HEK293 (cell line): ENCODE data around the gene BATF3.

Experiments
- CTCF ChIA-PET: fragments of 350-600 bp; formaldehyde crosslinking; extraction: SDS; loops from one replicate; lab custom pipeline; 2021; ENCODE audit warnings: antibody characterized with exemption; lab: Yijun Ruan, JAX
- POLR2A ChIA-PET: fragments of 300-600 bp; formaldehyde crosslinking; extraction: SDS; loops from one replicate; lab custom pipeline; 2020; ENCODE audit warnings: antibody characterized with exemption, inconsistent platforms; lab: Yijun Ruan, JAX
- H3K27ac ChIP-seq: fragments of 200-500 bp; sonication (Bioruptor generic); 2 replicates; pipeline ENCODE4 v1.5.1; 2014; ENCODE audit warnings: low read depth, low read length, control low read depth, inconsistent platforms; ENCODE audit errors: extremely low read depth
- H3K36me3 ChIP-seq, 2 experiments: fragments of 200-500 bp in 1 of 2; sonication (Bioruptor generic) in 1 of 2; 1 replicate in 1 of 2; 2 replicates in 1 of 2; pipeline ENCODE4 v1.5.1; 2014 to 2017; ENCODE audit warnings: inconsistent platforms in 2 of 2, low read length in 2 of 2; ENCODE audit not compliant: control insufficient read depth in 2 of 2, insufficient read depth in 1 of 2
- H3K4me1 ChIP-seq: fragments of 200-500 bp; sonication (Bioruptor generic); 2 replicates; pipeline ENCODE4 v1.5.1; 2014; ENCODE audit warnings: mild to moderate bottlenecking, low read length, inconsistent platforms; ENCODE audit not compliant: control insufficient read depth, insufficient read depth
- H3K4me3 ChIP-seq: 2 replicates; pipeline ENCODE4 v1.5.1; 2011; ENCODE audit warnings: low read depth, mild to moderate bottlenecking, control low read depth, low read length, moderate library complexity
- H3K9me3 ChIP-seq: fragments of 200-500 bp; sonication (Bioruptor generic); 2 replicates; pipeline ENCODE4 v1.5.1; 2014; ENCODE audit warnings: low read depth, low read length, inconsistent platforms; ENCODE audit not compliant: control insufficient read depth, insufficient read depth
- CTCF ChIP-seq: fragments of 450-650 bp; formaldehyde crosslinking; IDR thresholded peaks from 2 replicates; pipeline ENCODE4 v1.5.1; 2016; ENCODE audit warnings: missing biosample characterization, missing genetic modification characterization
- EGR2 ChIP-seq: fragments of 450-650 bp; formaldehyde crosslinking; IDR thresholded peaks from 2 replicates; pipeline ENCODE4 v1.5.1; 2016; ENCODE audit warnings: low read depth, missing biosample characterization, missing genetic modification characterization
- HOXC10 ChIP-seq: sonication (generic); formaldehyde crosslinking; IDR thresholded peaks from 2 replicates; pipeline ENCODE4 v1.8.1; 2023; ENCODE audit warnings: mild to moderate bottlenecking, missing genetic modification reagents
- KLF9 ChIP-seq: fragments of 450-650 bp; formaldehyde crosslinking; IDR thresholded peaks from 2 replicates; pipeline ENCODE4 v1.5.1; 2016; ENCODE audit warnings: missing biosample characterization, missing genetic modification characterization, low read depth
- PRDM10 ChIP-seq: fragments of 450-650 bp; formaldehyde crosslinking; IDR thresholded peaks from 2 replicates; pipeline ENCODE4 v1.5.1; 2016; ENCODE audit warnings: missing biosample characterization, missing genetic modification characterization
- SP2 ChIP-seq: fragments of 450-650 bp; formaldehyde crosslinking; IDR thresholded peaks from 2 replicates; pipeline ENCODE4 v1.5.1; 2016; ENCODE audit warnings: missing biosample characterization, missing genetic modification characterization
- ZBTB11 ChIP-seq: fragments of 450-650 bp; formaldehyde crosslinking; conservative IDR thresholded peaks from 2 replicates; pipeline ENCODE4 v1.5.1; 2016; ENCODE audit warnings: low read depth, missing biosample characterization, missing genetic modification characterization
- ZBTB26 ChIP-seq: fragments of 450-650 bp; formaldehyde crosslinking; optimal IDR thresholded peaks from 2 replicates; pipeline ENCODE3; 2016; ENCODE audit warnings: missing biosample characterization, mild to moderate bottlenecking, missing genetic modification characterization
- ZBTB7A ChIP-seq: fragments of 450-650 bp; formaldehyde crosslinking; IDR thresholded peaks from 2 replicates; pipeline ENCODE4 v1.5.1; 2016; ENCODE audit warnings: low read depth, missing biosample characterization, missing genetic modification characterization
- ZBTB8A ChIP-seq: fragments of 450-650 bp; formaldehyde crosslinking; IDR thresholded peaks from 2 replicates; pipeline ENCODE4 v1.5.1; 2016; ENCODE audit warnings: missing biosample characterization, missing genetic modification characterization
- ZEB2 ChIP-seq: fragments of 450-650 bp; formaldehyde crosslinking; IDR thresholded peaks from 2 replicates; pipeline ENCODE4 v1.5.1; 2016; ENCODE audit warnings: missing biosample characterization, missing genetic modification characterization
- ZFHX2 ChIP-seq: fragments of 450-650 bp; formaldehyde crosslinking; conservative IDR thresholded peaks from 2 replicates; pipeline ENCODE4 v1.5.1; 2016; ENCODE audit warnings: missing biosample characterization, missing genetic modification characterization
- ZNF112 ChIP-seq: fragments of 450-650 bp; formaldehyde crosslinking; IDR thresholded peaks from 2 replicates; pipeline ENCODE4 v1.5.0; 2017; ENCODE audit warnings: missing biosample characterization, missing genetic modification characterization
- ZNF214 ChIP-seq: fragments of 450-650 bp; formaldehyde crosslinking; IDR thresholded peaks from 2 replicates; pipeline ENCODE4 v1.5.1; 2017; ENCODE audit warnings: missing biosample characterization, mild to moderate bottlenecking, missing genetic modification characterization, borderline replicate concordance
- ZNF335 ChIP-seq: fragments of 450-650 bp; formaldehyde crosslinking; conservative IDR thresholded peaks from 2 replicates; pipeline ENCODE4 v1.5.1; 2016; ENCODE audit warnings: missing biosample characterization, missing genetic modification characterization
- ZNF362 ChIP-seq: fragments of 450-650 bp; formaldehyde crosslinking; IDR thresholded peaks from 2 replicates; pipeline ENCODE4 v1.5.1; 2016; ENCODE audit warnings: missing biosample characterization, missing genetic modification characterization
- ZNF366 ChIP-seq: fragments of 450-650 bp; formaldehyde crosslinking; conservative IDR thresholded peaks from 2 replicates; pipeline ENCODE4 v1.5.1; 2016; ENCODE audit warnings: missing biosample characterization, missing genetic modification characterization
- ZNF398 ChIP-seq: fragments of 450-650 bp; formaldehyde crosslinking; IDR thresholded peaks from 2 replicates; pipeline ENCODE4 v1.5.1; 2017; ENCODE audit warnings: missing biosample characterization, missing genetic modification characterization
- ZNF76 ChIP-seq: fragments of 450-650 bp; formaldehyde crosslinking; IDR thresholded peaks from 2 replicates; pipeline ENCODE4; 2016; ENCODE audit warnings: low read depth, missing biosample characterization, missing genetic modification characterization, borderline replicate concordance
- ZSCAN5A ChIP-seq: fragments of 450-650 bp; formaldehyde crosslinking; IDR thresholded peaks from 2 replicates; pipeline ENCODE4 v1.5.1; 2016; ENCODE audit warnings: missing biosample characterization, missing genetic modification characterization

The BATF3 gene

GRCh38 chr1:212699625-212700222, at the start of gene BATF3:
Gene BATF3 (minus strand): TSS chr1:212699840. CDS start chr1:212699762, 78 bp downstream.
- peaks cover 8% of the 10 kb centered on the region for H3K4me1 ChIP-seq
- POLR2A ChIA-PET = interaction anchor here (1.3 kb wide), 1 partner anchor 91 kb away, joined by 6 read pairs; the partner anchor contains the start of gene ATF3
- CTCF ChIA-PET = interaction anchor here (0.6 to 1.7 kb wide), 5 partner anchors 11 to 1033 kb away, joined by 3 to 6 read pairs (median 4); no protein-coding TSS in a partner anchor
- TF ChIP-seq ZBTB7A (tag by site-specific recombination) (peak; percentile 75), SP2 (tag by site-specific recombination) (peak; percentile 84), ZNF112 (tag by site-specific recombination) (no peak), PRDM10 (tag by site-specific recombination) (no peak), ZEB2 (tag by site-specific recombination) (0 out of 2 replicates have a peak, but pooled peaks have one; percentile 5), ZNF362 (tag by site-specific recombination) (0 out of 2 replicates have a peak, but pooled peaks have one; percentile 28), ZNF366 (peak; percentile 24; the same call in 1 of the 2 replicates), ZBTB11 (tag by site-specific recombination) (peak; percentile 34; the same call in 1 of the 2 replicates), ZNF398 (peak; percentile 59), ZNF76 (tag by site-specific recombination) (peak; percentile 57), ZBTB26 (tag by site-specific recombination) (peak; percentile 80), ZSCAN5A (tag by site-specific recombination) (0 out of 2 replicates have a peak, but pooled peaks have one; percentile 7), HOXC10 (CRISPR knock-in tag) (no peak), EGR2 (tag by site-specific recombination) (peak; percentile 92), CTCF (tag by site-specific recombination) (0 out of 2 replicates have a peak, but pooled peaks have one; percentile 40), ZNF214 (no peak), KLF9 (peak; percentile 29; the same call in 1 of the 2 replicates), ZBTB8A (tag by site-specific recombination) (0 out of 2 replicates have a peak, but pooled peaks have one; percentile 73), ZFHX2 (peak; percentile 97), ZNF335 (tag by site-specific recombination) (0 out of 2 replicates have a peak, but pooled peaks have one; percentile 89)

More at GRCh38 chr1:212699625-212700222, at the start of gene BATF3:
- peak within 1 kb of the TSS; percentile 47 for H3K4me3 ChIP-seq
- H3K27ac ChIP-seq = peak within 1 kb of the TSS; percentile 63; the same call in 1 of the 2 replicates
- H3K9me3 ChIP-seq = no peaks in the 10 kb centered on the region
- H3K36me3 ChIP-seq = peaks cover 0 to 3% of the 10 kb centered on the region in 2 experiments; a peak in 1 of 3 replicates
